Measurements from ENCODE around the gene SMYD3. TPM values are rescaled to one million over a fixed set of nuclear protein-coding genes. Genes with fewer than 3 reads are reported as not detected.
"Not testable (repeated sequence)": the region's sequence is repeated elsewhere in the genome, so short reads cannot be mapped to it uniquely, and the experiment has no call there.

The SMYD3 gene
- total RNA-seq, 1 donor from 2014 or later: 46.7 TPM

- peak; percentile 69 for DNase-seq (ENCODE audit: low spot score)
Observed at GRCh38 chr1:245957427-245957826, 549.7 kb downstream of the SMYD3 start.

DNA sequence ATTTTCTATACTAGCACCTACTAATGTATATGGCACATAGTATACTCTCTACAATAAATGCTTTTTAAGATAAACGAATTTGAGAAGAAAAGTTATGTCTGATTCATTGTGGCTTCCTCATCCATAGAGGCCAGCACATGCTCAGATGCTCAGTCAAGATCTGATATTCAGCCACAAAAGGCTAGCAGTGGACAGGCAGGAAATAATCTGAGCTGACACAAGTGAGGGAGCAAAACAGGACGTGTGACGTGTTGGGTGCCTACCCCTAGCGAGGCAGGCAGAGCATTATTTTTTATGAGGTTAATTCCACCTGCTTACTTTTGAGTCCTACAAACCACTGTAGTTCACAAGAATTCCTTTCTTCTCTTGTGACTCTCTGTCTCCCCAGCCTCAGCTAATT, 550.9 kb downstream of the SMYD3 start:
- DNase-seq (ENCODE audit: low spot score): no peak

DNA sequence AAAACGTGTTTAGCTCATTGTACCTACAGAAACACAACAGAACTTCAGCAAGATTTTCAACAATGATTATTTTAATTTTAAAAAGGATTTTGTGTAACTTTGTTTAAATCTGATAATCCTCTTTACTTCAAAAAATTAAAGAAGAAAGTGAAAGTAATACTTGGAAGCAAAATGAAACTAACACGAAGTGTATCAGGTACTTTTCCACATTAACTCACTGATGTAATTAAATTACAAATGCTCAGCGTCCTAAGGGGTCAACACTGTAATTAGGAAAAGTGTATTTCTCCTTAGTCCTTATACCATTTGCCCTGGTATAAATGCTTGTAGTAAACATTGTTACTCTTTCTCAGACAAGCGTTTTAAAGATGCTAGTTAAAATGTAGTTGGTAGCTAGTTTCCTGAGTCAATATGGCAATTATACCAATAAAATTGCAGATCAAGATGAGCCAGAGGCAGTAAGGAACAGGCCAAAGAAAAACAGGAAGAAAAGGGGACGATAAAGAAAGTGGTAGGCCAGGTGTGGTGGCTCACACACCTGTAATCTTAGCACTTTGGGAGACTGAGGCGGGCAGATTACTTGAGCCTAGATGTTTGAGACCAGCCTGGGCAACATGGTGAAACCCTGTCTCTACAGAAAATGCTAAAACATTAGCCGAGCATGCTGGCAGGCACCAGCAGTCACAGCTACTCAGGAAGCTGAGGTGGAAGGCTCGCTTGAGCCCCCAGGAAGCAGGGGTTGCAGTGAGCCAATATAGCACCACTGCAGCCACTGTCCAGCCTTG, 553.0 kb downstream of the SMYD3 start:
- DNase-seq (ENCODE audit: low spot score): no peak

DNA sequence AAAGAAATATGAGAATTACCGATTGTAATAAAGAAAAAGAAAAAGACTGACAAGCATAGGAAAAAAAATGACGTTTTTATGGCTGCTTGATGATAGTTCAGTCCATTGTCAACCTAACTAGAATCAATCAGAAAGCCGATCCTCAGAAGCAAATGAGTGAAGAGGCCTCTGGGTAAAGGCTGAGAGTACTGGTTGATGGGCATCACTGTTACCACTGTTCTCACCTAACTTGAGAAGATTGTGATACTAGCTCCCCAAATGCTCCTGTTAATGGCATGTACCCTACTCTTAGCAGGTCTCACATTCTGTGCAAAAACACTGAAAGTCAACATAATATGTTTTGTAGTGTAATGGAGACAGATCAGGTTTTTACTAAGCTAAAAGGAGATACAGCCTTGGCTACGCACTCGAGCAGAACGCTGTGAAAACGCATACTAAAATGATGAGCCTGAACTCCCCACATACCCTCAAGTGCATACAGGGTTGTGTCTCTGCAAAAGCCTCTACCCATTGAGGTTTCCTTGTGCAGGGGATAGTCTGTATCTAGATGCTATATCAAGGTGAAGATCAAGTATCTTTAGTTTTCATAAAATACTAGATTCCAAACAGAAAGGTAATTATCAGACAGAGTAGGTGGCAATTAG, 554.6 kb downstream of the SMYD3 start:
- DNase-seq (ENCODE audit: low spot score): no peak

DNA sequence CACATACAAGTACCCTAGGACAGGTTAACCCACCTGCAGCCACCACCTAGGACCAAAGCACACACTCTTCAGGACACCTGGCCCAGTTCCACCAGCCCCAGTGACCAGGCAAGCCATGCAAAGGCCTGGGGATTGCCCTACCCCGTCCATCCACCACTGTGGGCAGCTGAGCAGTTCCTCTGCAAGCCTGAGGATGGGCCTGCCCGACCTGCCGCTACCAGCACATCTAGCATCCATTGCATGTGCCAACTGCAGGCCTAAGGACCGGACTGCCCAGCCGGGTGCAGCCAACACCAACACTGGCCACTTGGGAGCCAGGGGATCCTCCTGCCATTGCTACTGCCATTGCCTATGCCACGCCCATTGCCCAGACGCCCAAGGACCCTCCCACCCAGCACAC, 558.3 kb downstream of the SMYD3 start:
- DNase-seq (ENCODE audit: low spot score): no peak

- DNase-seq (ENCODE audit: low spot score): peak; percentile 73
Observed at GRCh38 chr1:245946905-245947304, 560.2 kb downstream of the SMYD3 start.

- DNase-seq (ENCODE audit: low spot score): not testable (repeated sequence)
Observed at GRCh38 chr1:245945136-245945535, 561.9 kb downstream of the SMYD3 start.

- no peak for DNase-seq (ENCODE audit: low spot score)
Observed at GRCh38 chr1:245942856-245943255, 564.2 kb downstream of the SMYD3 start.

- not testable (repeated sequence) for DNase-seq (ENCODE audit: low spot score)
Observed at GRCh38 chr1:245941771-245942170, 565.3 kb downstream of the SMYD3 start.

GRCh38 chr1:245939756-245940345, 567.2 kb downstream of the SMYD3 start:
- no peak for DNase-seq (ENCODE audit: low spot score)

DNA sequence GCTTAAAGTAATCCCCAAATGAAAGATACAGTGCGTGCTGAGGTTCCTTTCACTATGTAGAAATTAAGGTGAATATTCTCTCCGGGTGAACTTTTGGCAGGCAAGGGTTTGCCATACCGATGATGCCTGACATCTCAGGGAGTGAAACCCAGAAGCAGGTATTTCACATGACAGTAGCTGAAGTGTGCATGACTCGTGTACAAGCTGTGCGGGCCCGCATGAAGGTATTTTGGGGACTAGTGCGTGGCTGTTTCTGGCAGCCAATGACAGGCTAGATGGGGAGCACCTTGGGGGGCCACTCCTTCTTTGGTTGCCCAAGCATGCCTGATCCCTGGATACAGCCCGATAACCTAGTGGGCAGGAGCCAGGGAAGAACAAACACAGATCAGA, 569.0 kb downstream of the SMYD3 start:
- no peak for DNase-seq (ENCODE audit: low spot score)

GRCh38 chr1:245937316-245938045, 569.6 kb downstream of the SMYD3 start:
- DNase-seq (ENCODE audit: low spot score): no peak

DNA sequence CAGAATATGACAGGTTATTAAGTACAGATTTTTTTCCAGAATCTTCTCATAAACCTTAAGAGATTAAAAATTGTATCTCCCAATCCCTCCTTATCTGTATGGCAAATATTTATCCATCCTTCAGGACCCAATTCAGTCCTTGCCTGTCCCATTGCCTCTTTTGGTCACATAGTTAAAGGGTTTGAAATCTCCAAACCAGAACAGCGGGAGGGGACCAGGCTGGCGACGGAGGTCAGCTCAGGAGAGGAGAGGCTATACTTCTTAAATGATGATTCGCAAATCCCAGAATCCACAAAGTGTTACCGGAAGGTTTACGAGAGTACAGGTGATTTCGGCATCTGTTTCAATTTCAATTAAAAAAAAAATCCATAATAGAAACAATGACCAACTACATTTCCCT, 572.7 kb downstream of the SMYD3 start:
- DNase-seq (ENCODE audit: low spot score): no peak

DNA sequence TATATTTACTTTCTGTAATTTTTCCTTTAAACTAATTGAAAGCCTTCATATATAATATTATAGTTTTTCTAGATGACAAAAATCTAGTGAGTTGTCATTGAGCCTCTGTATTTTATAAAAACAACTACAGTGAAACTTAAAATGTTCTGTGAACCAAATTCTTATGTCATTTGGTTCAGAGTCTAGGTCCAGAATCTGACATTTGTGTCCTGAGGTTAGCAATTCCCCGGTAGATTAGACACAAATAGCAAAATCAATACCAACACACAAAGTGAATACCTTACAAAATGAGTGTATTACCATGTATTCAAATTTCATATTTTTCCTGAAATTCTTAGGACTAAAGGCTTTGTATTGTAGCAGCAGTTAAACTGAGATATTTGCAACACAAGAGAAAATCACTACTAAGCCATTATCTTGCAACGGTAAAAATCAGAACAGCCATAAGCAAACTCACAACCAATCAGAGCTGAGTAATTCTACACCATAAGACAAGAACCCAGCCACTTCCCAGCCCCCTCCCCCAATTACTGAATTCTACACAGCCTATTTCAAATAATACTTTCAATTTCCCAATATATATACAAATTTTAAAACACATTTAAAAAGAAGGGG, 573.5 kb downstream of the SMYD3 start:
- peak; percentile 61 for DNase-seq (ENCODE audit: low spot score)

DNA sequence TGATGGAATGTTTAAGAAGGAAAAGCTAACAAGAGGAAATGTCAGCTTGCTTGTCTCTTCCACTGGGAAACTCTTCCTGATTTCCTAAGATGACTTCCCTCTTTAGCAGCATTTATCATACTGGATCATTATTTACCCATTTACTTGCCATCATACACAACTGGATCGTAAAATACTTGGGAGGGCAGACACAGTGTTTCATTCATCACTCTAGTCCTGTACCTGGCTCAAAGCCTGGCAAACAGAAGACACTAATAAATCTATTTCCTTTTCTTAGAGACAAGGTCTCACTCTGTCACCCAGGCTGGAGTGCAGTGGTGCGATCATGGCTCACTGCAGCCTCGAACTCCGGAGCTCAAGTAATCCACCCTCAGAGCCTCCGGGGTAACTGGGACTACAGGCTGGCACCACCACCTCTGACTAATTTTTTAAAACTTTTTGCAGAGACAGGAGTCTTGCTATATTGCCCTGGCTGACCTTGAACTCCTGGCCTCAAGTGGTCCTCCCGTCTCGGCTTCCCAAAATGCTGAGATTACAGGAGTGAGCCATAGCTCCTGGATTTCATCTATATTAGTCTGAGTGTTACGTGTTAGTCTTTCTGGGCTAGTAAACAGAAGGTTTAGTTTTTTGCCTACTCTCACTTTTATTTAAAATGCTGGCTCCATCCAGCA, 574.6 kb downstream of the SMYD3 start:
- no peak for DNase-seq (ENCODE audit: low spot score)

GRCh38 chr1:245931450-245931849, 575.6 kb downstream of the SMYD3 start:
- no peak for DNase-seq (ENCODE audit: low spot score)

- DNase-seq (ENCODE audit: low spot score): no peak
Observed at GRCh38 chr1:245929224-245929623, 577.9 kb downstream of the SMYD3 start.

DNA sequence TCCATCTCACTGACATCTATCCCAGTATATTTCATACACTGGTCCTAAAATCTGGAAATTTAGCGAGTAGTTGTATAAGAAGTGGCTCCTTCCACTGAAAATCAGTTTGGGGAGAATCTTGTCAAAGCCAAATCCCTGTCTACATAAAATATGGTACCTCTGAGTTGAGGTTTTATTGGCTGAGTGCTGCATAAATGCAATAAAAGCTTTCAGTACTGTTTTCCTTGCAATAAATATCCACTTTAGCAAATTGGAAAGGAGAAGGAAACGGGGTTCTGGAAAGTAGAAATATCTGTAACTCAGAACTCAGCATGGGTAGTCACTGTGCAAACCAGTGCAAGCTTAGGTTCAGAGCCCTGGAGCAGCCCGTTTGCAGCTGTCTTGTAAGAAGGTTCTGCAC, 580.2 kb downstream of the SMYD3 start:
- DNase-seq (ENCODE audit: low spot score): peak; percentile 25

GRCh38 chr1:245923215-245923614, 583.9 kb downstream of the SMYD3 start:
- no peak for DNase-seq (ENCODE audit: low spot score)

GRCh38 chr1:245921417-245921816, 585.7 kb downstream of the SMYD3 start:
- no peak for DNase-seq (ENCODE audit: low spot score)

DNA sequence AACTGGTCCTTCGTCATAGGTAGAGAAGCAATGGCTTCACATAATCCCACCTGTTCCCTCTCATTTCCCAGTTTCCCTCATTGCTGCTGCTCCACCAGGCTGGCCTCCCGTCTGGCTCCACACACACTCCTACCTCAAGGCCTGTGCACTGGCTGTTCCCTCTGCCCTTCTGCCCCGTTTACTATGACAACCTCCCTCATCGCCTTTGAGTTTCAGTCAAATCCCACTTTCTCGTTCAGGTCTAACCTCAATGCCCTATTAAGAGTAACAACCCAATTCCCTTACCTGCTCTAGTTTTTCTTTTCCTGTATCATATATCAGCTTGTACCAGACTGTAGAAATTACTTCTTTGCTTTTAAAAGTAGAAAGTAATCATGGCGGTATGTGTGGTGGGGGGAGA, 589.7 kb downstream of the SMYD3 start:
- no peak for DNase-seq (ENCODE audit: low spot score)
